NAMALWA (cell line): ENCODE measurements around the gene NAAA.
"Not testable (repeated sequence)": the region's sequence is repeated elsewhere in the genome, so short reads cannot be mapped to it uniquely, and the experiment has no call there.

Source experiments
- DNase-seq: peaks from one replicate; pipeline ENCODE4 v3.0.0-alpha.2; 2015; ENCODE audit warnings: low spot score

The NAAA gene

GRCh38 chr4:75940692-75941253, at the start of gene NAAA:
TSS of gene NAAA (minus strand) at chr4:75941013. CDS start at chr4:75940949, 64 bp downstream.
- peak; percentile 75 for DNase-seq

DNA sequence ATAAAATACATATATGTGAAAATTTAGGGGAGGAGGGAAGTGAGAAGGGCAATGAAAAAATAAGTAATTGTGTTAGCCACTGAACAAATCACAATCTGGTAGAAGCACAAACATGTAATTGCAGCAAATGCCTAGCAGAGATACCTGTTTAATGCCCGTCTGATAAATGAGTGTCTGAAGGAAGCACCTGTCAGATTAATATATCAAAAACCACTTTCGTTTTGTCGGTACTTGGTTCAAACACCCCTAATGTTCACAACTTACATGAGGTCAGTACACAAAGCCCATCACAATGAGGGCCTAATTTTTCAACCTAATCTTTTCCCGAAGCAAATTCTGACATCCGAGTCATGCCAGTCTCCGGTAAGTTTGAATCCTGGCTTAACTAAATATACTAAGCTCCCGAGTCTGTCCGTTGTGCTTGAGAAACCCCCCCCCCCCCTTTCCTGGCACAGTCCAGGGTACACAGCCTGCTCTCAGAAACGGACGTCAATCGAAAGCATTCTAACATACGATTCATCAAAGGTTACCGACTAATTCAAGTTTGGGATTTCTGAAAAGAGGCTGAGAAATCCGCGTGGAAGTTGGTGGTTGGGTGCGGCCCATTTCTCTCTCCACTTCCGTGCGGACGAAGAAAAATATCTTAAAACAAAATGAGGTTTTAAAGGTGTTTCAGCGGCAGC, 49.2 kb upstream of the NAAA start:
- DNase-seq, result peak; percentile 31

GRCh38 chr4:75985116-75985515, 44.3 kb upstream of the NAAA start:
- no peak for DNase-seq

- no peak for DNase-seq
These were observed 39.8 kb upstream of the NAAA start for GRCh38 chr4:75980576-75980975.

- DNase-seq, result no peak
These were observed 35.4 kb upstream of the NAAA start for GRCh38 chr4:75976177-75976576.

GRCh38 chr4:75973766-75974165, 33.0 kb upstream of the NAAA start:
- DNase-seq, result no peak

DNA sequence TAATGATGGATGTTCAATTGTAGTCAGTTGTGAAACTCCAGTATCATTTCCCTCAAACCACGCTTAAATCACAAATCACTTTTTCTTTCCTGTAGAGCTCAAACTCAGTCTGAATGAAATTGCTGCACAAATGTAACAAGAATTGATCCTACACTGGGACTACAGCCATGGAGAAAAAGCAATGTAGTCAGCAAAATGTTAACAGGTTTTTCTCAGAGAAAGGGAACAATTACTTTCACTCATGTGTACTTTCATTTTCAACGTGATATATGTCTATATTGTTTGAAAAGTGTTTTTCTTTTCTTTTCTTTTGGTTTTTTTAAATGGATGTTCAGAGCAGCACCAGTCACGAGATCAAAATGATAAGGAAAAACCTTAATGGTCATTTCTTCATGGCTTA, 27.3 kb upstream of the NAAA start:
- no peak for DNase-seq

- no peak for DNase-seq
These were observed 22.7 kb upstream of the NAAA start for GRCh38 chr4:75963558-75963957.

- not testable (repeated sequence) for DNase-seq
These were observed 21.3 kb upstream of the NAAA start for GRCh38 chr4:75962072-75962471.

- DNase-seq, result not testable (repeated sequence)
These were observed 17.7 kb upstream of the NAAA start for GRCh38 chr4:75958546-75958945.

GRCh38 chr4:75954811-75955210, 14.0 kb upstream of the NAAA start:
- not testable (repeated sequence) for DNase-seq

DNA sequence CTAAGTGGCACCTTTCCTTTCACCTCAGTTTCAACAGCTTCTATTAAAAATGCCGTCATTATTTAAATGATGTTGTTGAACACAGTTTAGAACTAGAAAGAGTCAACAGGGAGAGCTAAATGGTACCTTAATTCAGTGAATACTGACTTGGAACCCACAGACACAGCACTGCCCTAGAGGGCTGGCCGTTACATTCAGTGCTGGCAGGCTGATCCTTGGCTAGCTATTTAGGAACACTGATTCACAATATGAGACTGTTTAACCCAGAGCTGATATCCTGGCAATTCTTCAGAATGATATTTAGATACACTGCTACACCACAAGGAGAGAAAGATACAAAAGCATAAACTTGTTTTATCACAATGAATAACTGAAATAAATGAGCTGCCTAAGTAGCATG, 12.7 kb upstream of the NAAA start:
- DNase-seq, result no peak

DNA sequence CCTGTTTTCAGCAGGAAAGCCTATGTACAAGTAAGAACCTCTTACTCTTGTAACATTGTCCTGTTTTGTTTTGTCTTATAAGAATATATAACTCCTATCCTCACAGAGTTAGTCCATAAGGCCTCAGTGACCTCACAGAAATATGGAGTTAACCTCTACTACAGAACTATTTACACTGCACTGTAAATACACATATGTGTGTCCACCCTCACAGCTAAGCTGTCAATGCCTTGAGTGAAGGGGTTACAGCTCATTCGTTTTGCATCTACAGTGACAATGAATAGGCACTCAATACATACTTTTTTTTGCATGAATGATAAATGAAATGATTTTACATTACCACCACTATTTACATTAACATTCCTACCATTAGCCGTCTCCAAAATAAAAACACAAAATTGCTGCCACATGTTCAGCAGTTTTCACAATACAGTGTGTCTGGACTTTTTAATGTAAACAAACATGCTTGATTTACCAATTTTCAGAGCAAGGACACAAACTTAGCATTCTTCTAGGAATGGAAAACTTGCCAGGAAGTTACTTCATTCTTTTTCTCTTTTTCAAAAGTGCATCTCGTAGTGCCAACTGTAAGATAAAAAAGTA, 9.5 kb upstream of the NAAA start:
- no peak for DNase-seq

- DNase-seq, result peak; percentile 36
These were observed 8.1 kb upstream of the NAAA start for GRCh38 chr4:75948822-75949444.

DNA sequence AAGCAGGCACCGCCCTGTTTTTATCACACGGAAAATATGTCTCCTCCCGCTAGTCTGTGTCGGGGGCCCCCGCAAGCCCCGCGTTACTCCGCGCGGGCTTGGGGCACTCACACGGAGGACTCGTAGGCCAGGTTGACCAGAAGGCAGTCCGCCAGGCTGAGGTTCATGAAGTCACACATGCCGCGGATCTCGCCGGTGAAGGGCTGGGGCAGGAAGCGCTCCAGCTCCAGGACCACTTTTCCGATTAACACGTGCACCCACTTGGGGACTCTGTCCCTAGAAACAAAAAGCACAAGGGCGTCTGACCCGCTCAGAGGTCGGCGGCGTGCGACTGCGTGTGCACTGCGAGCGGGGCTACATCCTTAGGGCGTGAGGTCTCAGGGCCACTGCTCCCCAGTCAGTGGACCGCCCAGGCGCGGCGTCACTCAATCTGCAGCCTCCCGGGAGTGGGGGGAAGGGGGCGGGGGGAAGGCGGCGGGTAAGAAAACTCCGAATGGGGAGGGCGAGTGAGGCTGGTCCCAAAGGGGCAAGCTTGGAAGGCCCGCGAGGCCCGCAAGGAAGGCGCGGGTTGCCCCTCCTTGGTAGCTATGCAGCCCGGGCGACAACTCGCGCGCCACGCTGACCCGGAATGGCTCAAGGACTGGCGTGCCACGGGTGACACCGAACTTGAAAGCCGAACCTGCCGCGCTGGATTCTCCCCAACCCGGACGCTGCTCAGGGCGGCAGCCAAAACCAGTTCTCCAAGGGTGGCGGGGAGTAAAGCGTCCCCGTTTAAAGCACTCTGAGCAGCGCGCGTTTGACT, 722 bp downstream of the NAAA start:
- peak; percentile 65 for DNase-seq

- no peak for DNase-seq
These were observed 5.2 kb downstream of the NAAA start for GRCh38 chr4:75935628-75936027.

DNA sequence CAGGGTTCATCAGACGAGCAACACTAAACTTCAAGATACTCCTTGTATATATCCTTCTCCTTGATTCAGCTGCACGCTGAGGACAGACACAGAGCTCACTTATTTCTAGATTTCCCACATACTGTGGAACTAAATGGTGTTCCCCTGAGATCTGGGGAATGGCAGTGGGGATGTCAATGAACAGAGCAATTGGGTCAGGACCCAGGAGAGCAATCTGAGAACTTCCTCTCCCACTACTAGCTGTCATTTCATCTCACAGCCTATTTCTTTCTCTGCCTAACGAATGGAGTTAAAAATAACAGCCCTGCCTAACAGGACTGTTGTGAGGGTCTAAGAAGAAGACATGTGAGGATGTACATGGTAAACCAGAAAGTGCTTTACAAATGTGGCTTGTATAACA, 10.7 kb downstream of the NAAA start:
- DNase-seq, result no peak

GRCh38 chr4:75924916-75925315, 15.9 kb downstream of the NAAA start:
- not testable (repeated sequence) for DNase-seq

- DNase-seq, result no peak
These were observed 16.4 kb downstream of the NAAA start for GRCh38 chr4:75924309-75924827.

DNA sequence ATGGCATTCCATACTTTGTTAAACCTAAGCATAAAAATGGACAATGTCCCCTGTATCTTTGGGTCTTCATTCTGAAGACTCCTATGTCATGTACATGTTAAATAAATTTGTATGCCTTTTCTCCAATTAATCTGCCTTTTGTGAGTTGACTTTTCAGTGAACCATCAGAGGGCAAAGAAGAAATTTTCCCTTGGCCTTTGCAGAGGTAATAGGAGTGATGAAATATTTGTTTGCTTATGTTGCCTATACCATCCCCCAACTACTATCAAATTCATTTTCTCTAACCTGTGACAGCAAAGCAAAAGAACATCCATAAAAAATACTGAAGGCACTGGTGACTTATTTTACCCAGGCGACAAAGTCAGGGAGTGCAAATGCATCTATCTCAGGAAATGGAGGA, 18.2 kb downstream of the NAAA start:
- no peak for DNase-seq

DNA sequence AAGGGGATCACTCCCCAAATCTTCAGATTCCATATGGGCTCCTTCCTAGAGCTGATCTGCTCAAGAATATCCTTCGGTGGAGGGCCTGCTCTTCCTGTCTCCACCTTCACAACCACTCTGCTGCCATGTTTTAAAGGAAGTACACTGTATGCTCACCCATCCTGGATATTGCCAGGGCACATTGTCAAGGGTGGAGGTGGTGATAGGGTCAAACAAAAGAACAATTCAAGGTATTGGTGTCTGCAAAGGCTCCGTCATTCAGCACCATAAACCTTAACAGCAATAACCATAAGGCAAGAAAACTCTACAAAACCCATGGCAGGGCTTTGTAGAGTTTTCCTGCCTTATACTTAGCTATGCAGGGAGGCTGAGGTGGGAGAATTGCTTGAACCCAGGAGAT, 18.9 kb downstream of the NAAA start:
- no peak for DNase-seq

- DNase-seq, result no peak
These were observed 20.5 kb downstream of the NAAA start for GRCh38 chr4:75920327-75920726.
